M059J (cell line): ENCODE results near the gene LGALS1. TPM values are rescaled to one million over a fixed set of nuclear protein-coding genes. Genes with fewer than 3 reads are reported as not detected.
"Not testable (repeated sequence)": the region's sequence is repeated elsewhere in the genome, so short reads cannot be mapped to it uniquely, and the experiment has no call there.

ENCODE experiments used
- DNase-seq: peaks from one replicate; pipeline ENCODE4 v3.0.0-alpha.2; 2012; ENCODE audit warnings: low read depth
- total RNA-seq: library from RNA; depleted of rRNA; stranded (reverse); fragments of >200 nt; shearing (Covaris generic); gene quantifications from 2 replicates; pipeline ENCODE4 v1.2.3, GENCODE V29; 2014; rRNA removed

Gene LGALS1
- total RNA-seq, 1 experiment from 2014 or later, result 2,501 TPM

DNA sequence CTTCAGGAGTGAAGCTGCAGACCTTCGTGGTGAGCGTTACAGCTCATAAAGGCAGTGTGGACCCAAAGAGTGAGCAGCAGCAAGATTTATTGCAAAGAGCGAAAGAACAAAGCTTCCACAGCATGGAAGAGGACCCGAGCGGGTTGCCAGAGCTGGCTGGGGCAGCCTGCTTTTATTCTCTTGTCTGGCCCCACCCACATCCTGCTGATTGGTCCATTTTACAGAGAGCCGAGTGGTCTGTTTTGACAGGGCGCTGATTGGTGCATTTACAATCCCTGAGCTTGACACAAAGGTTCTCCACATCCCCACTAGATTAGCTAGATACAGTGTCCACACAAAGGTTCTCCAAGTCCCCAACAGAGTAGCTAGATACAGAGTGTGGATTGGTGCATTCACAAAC is 41.8 kb downstream of the LGALS1 start:
- not testable (repeated sequence) for DNase-seq

DNA sequence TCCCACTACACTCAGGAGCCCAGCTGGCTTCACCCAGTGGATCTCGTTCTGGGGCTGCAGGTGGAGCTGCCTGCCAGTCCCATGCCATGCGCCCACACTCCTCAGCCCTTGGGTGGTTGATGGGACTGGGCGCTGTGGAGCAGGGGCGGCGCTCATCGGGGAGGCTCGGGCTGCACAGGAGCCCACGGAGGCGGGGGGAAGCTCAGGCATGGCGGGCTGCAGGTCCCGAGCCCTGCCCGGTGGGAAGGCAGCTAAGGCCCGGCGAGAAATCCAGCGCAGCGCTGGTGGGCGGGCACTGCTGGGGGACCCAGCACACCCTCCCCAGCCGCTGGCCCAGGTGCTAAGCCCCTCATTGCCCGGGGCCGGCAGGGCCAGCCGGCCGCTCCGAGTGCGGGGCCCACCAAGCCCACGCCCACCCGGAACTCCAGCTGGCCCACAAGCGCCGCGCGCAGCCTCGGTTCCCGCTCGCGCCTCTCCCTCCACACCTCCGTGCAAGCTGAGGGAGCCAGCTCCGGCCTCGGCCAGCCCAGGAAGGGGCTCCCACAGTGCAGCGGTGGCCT is 42.4 kb downstream of the LGALS1 start:
- DNase-seq, result not testable (repeated sequence)

DNA sequence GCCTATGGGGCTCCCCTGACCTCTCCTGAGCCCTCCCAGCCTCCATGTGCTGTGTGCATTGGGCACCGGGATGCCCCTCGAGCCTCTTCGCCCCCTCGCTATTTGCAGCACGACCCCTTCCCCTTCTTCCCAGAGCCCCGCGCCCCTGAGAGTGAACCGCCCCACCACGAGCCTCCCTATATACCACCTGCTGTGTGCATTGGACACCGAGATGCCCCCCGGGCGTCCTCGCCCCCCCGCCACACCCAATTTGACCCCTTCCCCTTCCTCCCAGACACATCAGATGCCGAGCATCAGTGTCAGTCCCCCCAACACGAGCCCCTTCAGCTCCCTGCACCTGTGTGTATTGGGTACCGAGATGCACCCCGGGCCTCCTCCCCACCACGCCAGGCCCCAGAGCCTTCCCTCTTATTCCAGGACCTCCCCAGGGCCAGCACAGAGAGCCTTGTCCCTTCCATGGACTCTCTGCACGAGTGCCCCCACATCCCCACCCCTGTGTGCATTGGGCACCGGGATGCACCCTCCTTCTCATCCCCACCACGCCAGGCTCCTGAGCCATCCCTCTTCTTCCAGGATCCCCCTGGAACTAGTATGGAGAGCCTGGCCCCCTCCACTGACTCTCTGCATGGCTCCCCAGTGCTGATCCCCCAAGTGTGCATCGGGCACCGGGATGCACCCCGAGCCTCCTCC is 50.3 kb downstream of the LGALS1 start:
- DNase-seq, result no peak

DNA sequence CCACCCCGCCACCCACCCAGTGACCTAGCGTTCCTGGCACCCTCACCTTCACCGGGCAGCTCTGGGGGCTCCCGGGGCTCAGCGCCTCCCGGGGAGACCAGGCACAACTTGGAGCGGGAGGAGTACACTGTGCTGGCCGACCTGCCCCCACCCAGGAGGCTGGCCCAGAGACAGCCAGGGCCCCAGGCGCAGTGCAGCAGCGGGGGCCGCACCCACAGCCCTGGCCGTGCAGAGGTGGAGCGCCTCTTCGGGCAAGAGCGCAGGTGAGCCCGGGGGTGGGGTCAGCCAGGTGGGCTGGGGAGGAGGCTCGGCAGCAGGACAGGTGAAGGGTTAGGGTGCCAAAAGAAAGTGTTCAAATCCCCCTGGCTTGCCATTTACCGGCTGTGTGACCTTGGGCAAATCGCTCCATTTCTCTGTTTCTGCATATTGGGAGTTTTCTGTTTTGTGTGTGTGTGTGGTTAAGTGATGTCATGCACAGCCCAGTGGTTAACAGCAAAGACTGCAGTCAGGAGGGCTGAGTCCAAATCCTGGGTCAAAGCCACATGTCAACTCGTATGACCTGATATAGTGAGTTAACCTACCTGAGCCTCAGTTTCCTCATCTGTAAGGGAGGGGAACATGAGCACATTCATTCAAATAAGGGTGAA is 50.9 kb downstream of the LGALS1 start:
- no peak for DNase-seq

- no peak for DNase-seq
Observed at GRCh38 chr22:37728620-37729019, 53.2 kb downstream of the LGALS1 start.

Other genes with a start within 250 kb of the LGALS1 start
- gene ELFN2, start 248.2 kb upstream of the LGALS1 start, total RNA-seq, result 0.76 and 3.1 TPM in 2 replicates
- 0.07 TPM in 1 of 2 replicates, not detected in the other for gene MFNG, start 189.3 kb upstream of the LGALS1 start, total RNA-seq
- 8.3 and 10.6 TPM in 2 replicates for gene CARD10, start 156.2 kb upstream of the LGALS1 start, total RNA-seq
- 44.3 and 51.7 TPM in 2 replicates for gene CDC42EP1, start 115.2 kb upstream of the LGALS1 start, total RNA-seq
- gene LGALS2, start 95.5 kb upstream of the LGALS1 start, total RNA-seq, result not detected in 2 replicates
- gene GGA1, start 66.8 kb upstream of the LGALS1 start, total RNA-seq, result 11.7 and 21.8 TPM in 2 replicates
- gene SH3BP1, start 36.0 kb upstream of the LGALS1 start, total RNA-seq, result 0.86 and 1.5 TPM in 2 replicates
- gene PDXP, start 16.9 kb upstream of the LGALS1 start, total RNA-seq, result 29.8 and 32.6 TPM in 2 replicates
- 20.6 and 25.9 TPM in 2 replicates for gene NOL12, start 10.7 kb downstream of the LGALS1 start, total RNA-seq
- gene TRIOBP, start 21.4 kb downstream of the LGALS1 start, total RNA-seq, result 42.5 and 68.1 TPM in 2 replicates
- gene GCAT, start 132.3 kb downstream of the LGALS1 start, total RNA-seq, result 18.3 and 26.4 TPM in 2 replicates
- not detected in 2 replicates for gene GALR3, start 147.7 kb downstream of the LGALS1 start, total RNA-seq
- 17.0 and 20.6 TPM in 2 replicates for gene ANKRD54, start 168.7 kb downstream of the LGALS1 start, total RNA-seq
- gene EIF3L, start 173.8 kb downstream of the LGALS1 start, total RNA-seq, result 136 and 156 TPM in 2 replicates
- 7.1 and 13.7 TPM in 2 replicates for gene MICALL1, start 230.7 kb downstream of the LGALS1 start, total RNA-seq